Nephron progenitor cell (in vitro differentiated cells): ENCODE results near the gene CORO2A.

Experiments used
- DNase-seq: peaks from one replicate; pipeline ENCODE4 v3.0.0; 2021
- H3K27ac Mint-ChIP-seq: 2 replicates; pipeline ENCODE4 v1.8.0; 2021; ENCODE audit warnings: mild to moderate bottlenecking, moderate library complexity, mixed read lengths
- H3K27me3 Mint-ChIP-seq: 2 replicates; pipeline ENCODE4 v1.8.0; 2021; ENCODE audit warnings: mild to moderate bottlenecking, low read depth, mixed read lengths; ENCODE audit not compliant: poor library complexity
- H3K36me3 Mint-ChIP-seq: 2 replicates; pipeline ENCODE4 v1.8.0; 2021; ENCODE audit warnings: low read depth, mixed read lengths
- H3K4me1 Mint-ChIP-seq: 2 replicates; pipeline ENCODE4 v1.8.0; 2021; ENCODE audit warnings: mixed read lengths
- H3K4me3 Mint-ChIP-seq: 2 replicates; pipeline ENCODE4 v1.8.0; 2021; ENCODE audit warnings: mild to moderate bottlenecking, moderate library complexity, mixed read lengths
- H3K9me3 Mint-ChIP-seq: 2 replicates; pipeline ENCODE4 v1.8.0; 2021; ENCODE audit warnings: mild to moderate bottlenecking, moderate library complexity, mixed read lengths
- CTCF ChIP-seq: fragments of 200-600 bp; sonication (generic); IDR thresholded peaks from 2 replicates; pipeline ENCODE4 v1.5.0; 2021; ENCODE audit warnings: antibody characterized with exemption

The CORO2A gene

GRCh38 chr9:98186236-98186635 is 6.2 kb downstream of the CORO2A start:
- H3K4me3 Mint-ChIP-seq: no peak overlapping the region
- no peak overlapping the region for H3K27ac Mint-ChIP-seq
- H3K9me3 Mint-ChIP-seq: no peaks in the 10 kb centered on the region
- DNase-seq: no peak
- H3K36me3 Mint-ChIP-seq: no peaks in the 10 kb centered on the region
- no peak for TF ChIP-seq CTCF
- peaks cover 22% of the 10 kb centered on the region for H3K27me3 Mint-ChIP-seq
- peaks cover 23% of the 10 kb centered on the region for H3K4me1 Mint-ChIP-seq

DNA sequence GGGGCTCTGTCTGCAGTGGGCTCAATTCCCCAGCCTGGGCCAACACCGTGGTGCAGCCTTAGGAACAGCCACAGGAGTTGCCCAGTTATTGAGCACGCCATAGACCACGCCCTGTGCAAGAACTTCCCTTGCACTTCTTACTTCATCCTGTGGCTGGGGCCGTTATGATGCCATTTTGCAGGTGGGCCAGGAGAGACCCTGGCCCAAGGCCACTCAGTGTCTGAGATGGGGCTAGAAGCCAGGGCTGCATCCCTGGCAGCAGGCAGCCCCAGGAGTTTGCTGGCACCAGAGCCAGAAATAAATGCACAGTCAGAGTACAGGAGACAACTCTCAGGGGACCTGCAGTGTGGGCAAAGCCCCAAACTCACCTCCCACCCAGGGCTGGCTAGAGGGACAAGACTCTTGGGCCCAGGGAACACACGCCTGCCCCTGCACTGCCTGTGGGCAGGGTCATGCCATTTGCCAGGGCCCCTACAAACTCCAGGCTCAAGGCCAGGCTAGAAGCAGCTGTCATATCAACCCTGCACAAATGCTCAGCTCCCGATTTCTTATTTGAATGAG is 6.7 kb downstream of the CORO2A start:
- no peak overlapping the region for H3K4me3 Mint-ChIP-seq
- H3K4me1 Mint-ChIP-seq: peaks cover 20% of the 10 kb centered on the region
- no peaks in the 10 kb centered on the region for H3K9me3 Mint-ChIP-seq
- no peaks in the 10 kb centered on the region for H3K36me3 Mint-ChIP-seq
- no peak for TF ChIP-seq CTCF
- H3K27ac Mint-ChIP-seq: no peak overlapping the region
- H3K27me3 Mint-ChIP-seq: peaks cover 18% of the 10 kb centered on the region
- no peak for DNase-seq

DNA sequence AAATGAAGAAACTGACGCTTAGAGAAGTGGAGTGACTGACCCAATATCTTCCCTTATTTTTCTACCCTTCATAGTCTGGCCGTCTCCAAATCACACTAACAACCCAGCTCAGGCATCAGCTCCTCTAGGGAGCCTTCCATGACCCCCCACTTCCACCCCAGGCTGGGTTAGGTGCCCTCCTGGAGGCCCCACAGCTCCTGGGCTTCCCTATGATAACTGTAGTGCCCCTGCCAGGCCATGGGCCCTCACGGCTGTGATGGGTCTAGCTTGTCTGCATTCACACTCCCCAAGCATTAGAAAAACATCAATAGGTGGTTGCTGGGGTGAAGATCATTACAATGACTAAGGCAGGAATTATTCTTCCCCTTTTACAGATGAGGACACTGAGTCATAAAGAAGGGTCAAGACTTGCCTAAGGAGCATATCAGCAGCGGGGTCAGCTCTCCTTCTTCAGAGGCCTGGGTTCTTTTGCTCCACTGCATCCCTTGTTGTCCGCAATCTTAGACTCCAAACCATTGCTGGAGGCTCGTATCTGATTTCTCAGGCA is 7.3 kb downstream of the CORO2A start:
- no peak for DNase-seq
- H3K9me3 Mint-ChIP-seq: no peaks in the 10 kb centered on the region
- peaks cover 22% of the 10 kb centered on the region for H3K4me1 Mint-ChIP-seq
- no peaks in the 10 kb centered on the region for H3K36me3 Mint-ChIP-seq
- peaks cover 12% of the 10 kb centered on the region for H3K27me3 Mint-ChIP-seq
- TF ChIP-seq CTCF: no peak
- H3K27ac Mint-ChIP-seq: no peak overlapping the region
- no peak overlapping the region for H3K4me3 Mint-ChIP-seq

- Mint-ChIP-seq H3K9me3 (no peaks in the 10 kb centered on the region), H3K4me1 (peaks cover 26% of the 10 kb centered on the region), H3K36me3 (no peaks in the 10 kb centered on the region), H3K27ac (no peak overlapping the region), H3K27me3 (peaks cover 11% of the 10 kb centered on the region), H3K4me3 (no peak overlapping the region)
- TF ChIP-seq CTCF: no peak
- DNase-seq: no peak
These were observed 8.1 kb downstream of the CORO2A start for GRCh38 chr9:98184326-98184725.

GRCh38 chr9:98182889-98183599 is 9.4 kb downstream of the CORO2A start:
- Mint-ChIP-seq H3K9me3 (no peaks in the 10 kb centered on the region), H3K4me1 (peaks cover 26% of the 10 kb centered on the region), H3K4me3 (no peak overlapping the region), H3K27ac (no peak overlapping the region), H3K27me3 (peaks cover 7% of the 10 kb centered on the region), H3K36me3 (no peaks in the 10 kb centered on the region)
- DNase-seq: no peak
- no peak for TF ChIP-seq CTCF
